HG02938 (cell line): Measurements from ENCODE around the gene GPER1.
"Not testable (repeated sequence)": the region's sequence is repeated elsewhere in the genome, so short reads cannot be mapped to it uniquely, and the experiment has no call there.

ENCODE experiments used
- ATAC-seq: cut with Tn5 transposase; IDR thresholded peaks from one replicate; pipeline ENCODE4 v1.9.1; 2021; ENCODE audit warnings: mild to moderate bottlenecking, moderate library complexity; ENCODE audit not compliant: unreplicated experiment

The GPER1 gene

GRCh38 chr7:1068013-1068412 is 19.9 kb upstream of the GPER1 start:
- ATAC-seq: no peak

- ATAC-seq: no peak
Observed at GRCh38 chr7:1068619-1069018, 19.3 kb upstream of the GPER1 start.

- no peak for ATAC-seq
Observed at GRCh38 chr7:1070544-1071011, 17.3 kb upstream of the GPER1 start.

- no peak for ATAC-seq
Observed at GRCh38 chr7:1071731-1072254, 16.1 kb upstream of the GPER1 start.

- no peak for ATAC-seq
Observed at GRCh38 chr7:1073142-1073977, 14.6 kb upstream of the GPER1 start.

GRCh38 chr7:1074018-1074417 is 13.9 kb upstream of the GPER1 start:
- ATAC-seq: not testable (repeated sequence)

GRCh38 chr7:1074593-1075431 is 13.1 kb upstream of the GPER1 start:
- no peak for ATAC-seq

- ATAC-seq: no peak
Observed at GRCh38 chr7:1076184-1077072, 11.5 kb upstream of the GPER1 start.

GRCh38 chr7:1078519-1078918 is 9.4 kb upstream of the GPER1 start:
- no peak for ATAC-seq

- ATAC-seq: no peak
Observed at GRCh38 chr7:1078985-1079384, 8.9 kb upstream of the GPER1 start.

GRCh38 chr7:1079546-1079945 is 8.4 kb upstream of the GPER1 start:
- ATAC-seq: no peak

GRCh38 chr7:1080252-1080920 is 7.5 kb upstream of the GPER1 start:
- no peak for ATAC-seq

GRCh38 chr7:1080921-1081255 is 7.0 kb upstream of the GPER1 start:
- ATAC-seq: no peak

- no peak for ATAC-seq
Observed at GRCh38 chr7:1081336-1081735, 6.6 kb upstream of the GPER1 start.

GRCh38 chr7:1081931-1082401 is 5.9 kb upstream of the GPER1 start:
- ATAC-seq: no peak

GRCh38 chr7:1083729-1084657 is 3.9 kb upstream of the GPER1 start:
- ATAC-seq: no peak

- no peak for ATAC-seq
Observed at GRCh38 chr7:1085266-1085665, 2.6 kb upstream of the GPER1 start.

GRCh38 chr7:1085910-1086421 is 1.9 kb upstream of the GPER1 start:
- no peak for ATAC-seq
